ENCODE data around the gene CDH13. TPM values are rescaled to one million over a fixed set of nuclear protein-coding genes. Genes with fewer than 3 reads are reported as not detected.

CDH13 gene
- total RNA-seq, 1 donor = 102 TPM

- DNase-seq (ENCODE audit: insufficient read length, low spot score, missing footprints) = no peak
- no peaks in the 10 kb centered on the region for H3K9me3 ChIP-seq (ENCODE audit: low read depth, low read length)
- no peak for TF ChIP-seq CTCF (IDR thresholded peaks at IDR 0.05; ENCODE audit: extremely low read depth, low read depth, low read length)
These were observed 14.5 kb upstream of the CDH13 start for GRCh38 chr16:82612263-82612662.

GRCh38 chr16:82616356-82616755 lies 10.4 kb upstream of the CDH13 start:
- Histone ChIP-seq H4K20me1 (ENCODE audit: insufficient read depth, low read length) (no peaks in the 10 kb centered on the region), H3K79me2 (ENCODE audit: insufficient read depth, low read length) (no peaks in the 10 kb centered on the region), H2AFZ (ENCODE audit: low read length) (no peak overlapping the region), H3K4me2 (ENCODE audit: insufficient read depth, low read length) (no peak overlapping the region), H3K36me3 (ENCODE audit: insufficient read depth, low read length) (no peaks in the 10 kb centered on the region), H3K9me3 (ENCODE audit: low read depth, low read length) (no peaks in the 10 kb centered on the region), H3K4me1 (ENCODE audit: insufficient read depth, low read length) (no peaks in the 10 kb centered on the region), H3K27me3 (ENCODE audit: insufficient read depth, low read length) (peaks cover 41% of the 10 kb centered on the region), H3K4me3 (ENCODE audit: insufficient read depth, low read length) (no peak overlapping the region), H3K27ac (ENCODE audit: low read depth, low read length) (no peak overlapping the region)
- TF ChIP-seq CTCF (IDR thresholded peaks at IDR 0.05; ENCODE audit: extremely low read depth, low read depth, low read length) = no peak
- DNase-seq (ENCODE audit: insufficient read length, low spot score, missing footprints) = no peak

More at GRCh38 chr16:82612263-82612662, 14.5 kb upstream of the CDH13 start:
- no peaks in the 10 kb centered on the region for H3K4me1 ChIP-seq (ENCODE audit: insufficient read depth, low read length)
- no peaks in the 10 kb centered on the region for H3K36me3 ChIP-seq (ENCODE audit: insufficient read depth, low read length)
- H3K27me3 ChIP-seq (ENCODE audit: insufficient read depth, low read length) = peaks cover 13% of the 10 kb centered on the region
- H3K4me2 ChIP-seq (ENCODE audit: insufficient read depth, low read length) = no peak overlapping the region
- no peak overlapping the region for H3K27ac ChIP-seq (ENCODE audit: low read depth, low read length)
- no peak overlapping the region for H2AFZ ChIP-seq (ENCODE audit: low read length)
- no peak overlapping the region for H3K4me3 ChIP-seq (ENCODE audit: insufficient read depth, low read length)
- H4K20me1 ChIP-seq (ENCODE audit: insufficient read depth, low read length) = no peaks in the 10 kb centered on the region
- no peaks in the 10 kb centered on the region for H3K79me2 ChIP-seq (ENCODE audit: insufficient read depth, low read length)

- no peak overlapping the region for H3K4me2 ChIP-seq (ENCODE audit: insufficient read depth, low read length)
- no peaks in the 10 kb centered on the region for H3K79me2 ChIP-seq (ENCODE audit: insufficient read depth, low read length)
- H3K27ac ChIP-seq (ENCODE audit: low read depth, low read length) = no peak overlapping the region
- DNase-seq (ENCODE audit: insufficient read length, low spot score, missing footprints) = no peak
- H3K27me3 ChIP-seq (ENCODE audit: insufficient read depth, low read length) = peaks cover 52% of the 10 kb centered on the region
- H3K4me3 ChIP-seq (ENCODE audit: insufficient read depth, low read length) = no peak overlapping the region
- no peaks in the 10 kb centered on the region for H3K36me3 ChIP-seq (ENCODE audit: insufficient read depth, low read length)
- H3K9me3 ChIP-seq (ENCODE audit: low read depth, low read length) = no peaks in the 10 kb centered on the region
- TF ChIP-seq CTCF (IDR thresholded peaks at IDR 0.05; ENCODE audit: extremely low read depth, low read depth, low read length) = peak; percentile 15
- H3K4me1 ChIP-seq (ENCODE audit: insufficient read depth, low read length) = no peaks in the 10 kb centered on the region
- no peak overlapping the region for H2AFZ ChIP-seq (ENCODE audit: low read length)
- no peaks in the 10 kb centered on the region for H4K20me1 ChIP-seq (ENCODE audit: insufficient read depth, low read length)
These were observed 5.0 kb upstream of the CDH13 start for GRCh38 chr16:82621781-82622180.

- Histone ChIP-seq H3K4me2 (ENCODE audit: insufficient read depth, low read length) (no peak overlapping the region), H2AFZ (ENCODE audit: low read length) (no peak overlapping the region), H3K4me1 (ENCODE audit: insufficient read depth, low read length) (peaks cover 3% of the 10 kb centered on the region), H3K4me3 (ENCODE audit: insufficient read depth, low read length) (no peak overlapping the region), H3K36me3 (ENCODE audit: insufficient read depth, low read length) (no peaks in the 10 kb centered on the region), H3K27me3 (ENCODE audit: insufficient read depth, low read length) (peaks cover 46% of the 10 kb centered on the region), H3K27ac (ENCODE audit: low read depth, low read length) (no peak overlapping the region), H4K20me1 (ENCODE audit: insufficient read depth, low read length) (no peaks in the 10 kb centered on the region), H3K79me2 (ENCODE audit: insufficient read depth, low read length) (peaks cover 5% of the 10 kb centered on the region), H3K9me3 (ENCODE audit: low read depth, low read length) (no peaks in the 10 kb centered on the region)
- TF ChIP-seq CTCF (IDR thresholded peaks at IDR 0.05; ENCODE audit: extremely low read depth, low read depth, low read length) = no peak
- DNase-seq (ENCODE audit: insufficient read length, low spot score, missing footprints) = peak; percentile 65
These were observed 3.5 kb upstream of the CDH13 start for GRCh38 chr16:82623241-82623640.
